HG03045 (cell line): ENCODE results near the gene SGK1.
"Not testable (repeated sequence)": the region's sequence is repeated elsewhere in the genome, so short reads cannot be mapped to it uniquely, and the experiment has no call there.

ENCODE experiments used
- ATAC-seq: cut with Tn5 transposase; IDR thresholded peaks from one replicate; pipeline ENCODE4 v1.9.1; 2021; ENCODE audit warnings: mild to moderate bottlenecking, moderate library complexity; ENCODE audit not compliant: unreplicated experiment

Gene SGK1

DNA sequence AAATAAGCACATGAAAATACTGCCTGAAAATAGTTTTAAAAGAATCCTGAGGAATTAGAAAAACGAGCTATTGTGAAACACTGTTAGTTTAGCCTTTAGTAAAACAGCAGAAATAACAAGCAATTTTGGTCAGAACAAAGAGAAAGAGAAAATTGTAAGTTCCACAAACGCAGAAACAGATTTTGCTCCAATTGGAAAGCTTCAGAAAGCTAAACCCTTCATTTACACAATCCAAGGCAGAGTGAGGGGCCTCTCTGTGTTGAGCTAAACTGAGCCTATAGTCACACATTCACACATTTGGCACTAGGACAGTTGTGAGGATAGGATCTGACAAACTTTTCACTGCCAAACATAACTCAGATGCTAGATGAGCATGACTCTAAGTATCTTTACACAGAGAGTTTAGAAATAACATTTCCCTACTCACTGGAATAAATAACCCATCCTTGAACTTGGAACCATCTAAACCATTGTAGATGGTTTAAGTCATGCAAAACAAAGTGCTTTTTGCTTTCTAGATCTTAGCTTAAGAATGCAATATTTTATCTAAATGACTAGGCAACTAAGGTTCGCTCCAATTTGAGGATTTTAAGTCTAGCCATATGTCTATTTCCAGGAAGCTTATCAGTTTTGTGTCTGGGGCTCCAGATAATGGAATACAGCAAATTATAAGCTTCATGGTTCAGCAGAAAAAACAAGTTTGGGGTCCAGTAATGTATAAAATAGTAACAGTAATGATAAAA is 122.6 kb downstream of the SGK1 start:
- no peak for ATAC-seq

- ATAC-seq: no peak
Measured at GRCh38 chr6:134193536-134194498, 124.1 kb downstream of the SGK1 start.

- ATAC-seq: not testable (repeated sequence)
Measured at GRCh38 chr6:134192609-134193008, 125.3 kb downstream of the SGK1 start.

- no peak for ATAC-seq
Measured at GRCh38 chr6:134190883-134191282, 127.0 kb downstream of the SGK1 start.

DNA sequence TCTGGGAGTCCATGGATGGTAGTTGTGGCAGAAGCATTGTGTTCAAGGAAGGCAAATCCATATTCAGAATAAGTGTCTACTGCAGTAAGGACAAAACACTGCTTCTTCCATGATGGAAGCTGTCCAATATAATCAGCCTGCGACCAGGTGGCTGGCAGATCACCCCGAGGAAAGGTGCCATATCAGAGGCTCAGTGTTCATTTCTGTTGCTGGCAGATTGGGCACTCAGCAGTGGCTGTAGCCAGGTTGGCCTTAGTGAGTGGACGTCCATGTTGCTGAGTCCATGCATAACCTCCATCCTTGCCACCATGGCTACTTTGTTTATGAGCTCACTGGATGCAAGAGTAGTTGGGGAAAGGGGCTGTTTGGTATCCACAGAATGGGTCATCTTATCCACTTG is 130.2 kb downstream of the SGK1 start:
- no peak for ATAC-seq

DNA sequence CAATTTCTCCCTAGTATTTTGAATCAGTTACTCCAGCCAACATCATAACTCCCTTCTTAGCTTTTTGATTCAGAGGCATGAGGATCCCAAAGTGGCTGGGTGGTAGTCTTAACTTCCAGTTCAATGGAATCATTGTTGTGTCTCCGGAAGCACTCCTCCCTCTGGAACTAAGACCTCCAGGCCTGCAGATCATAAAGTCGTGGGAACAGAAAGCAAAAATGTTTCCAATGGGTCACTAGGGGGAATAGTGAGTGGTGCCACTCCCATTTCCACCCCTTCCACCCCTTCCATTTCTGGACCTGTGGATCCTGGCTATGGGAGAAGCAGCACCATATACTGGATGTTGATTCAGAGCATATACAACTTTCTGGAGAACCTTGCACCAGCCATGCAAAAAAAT is 130.8 kb downstream of the SGK1 start:
- ATAC-seq: no peak

- ATAC-seq: no peak
Measured at GRCh38 chr6:134186355-134186754, 131.6 kb downstream of the SGK1 start.

GRCh38 chr6:134185277-134185676 is 132.6 kb downstream of the SGK1 start:
- ATAC-seq: no peak

GRCh38 chr6:134183844-134184243 is 134.1 kb downstream of the SGK1 start:
- ATAC-seq: no peak

GRCh38 chr6:134182528-134182927 is 135.4 kb downstream of the SGK1 start:
- ATAC-seq: no peak

DNA sequence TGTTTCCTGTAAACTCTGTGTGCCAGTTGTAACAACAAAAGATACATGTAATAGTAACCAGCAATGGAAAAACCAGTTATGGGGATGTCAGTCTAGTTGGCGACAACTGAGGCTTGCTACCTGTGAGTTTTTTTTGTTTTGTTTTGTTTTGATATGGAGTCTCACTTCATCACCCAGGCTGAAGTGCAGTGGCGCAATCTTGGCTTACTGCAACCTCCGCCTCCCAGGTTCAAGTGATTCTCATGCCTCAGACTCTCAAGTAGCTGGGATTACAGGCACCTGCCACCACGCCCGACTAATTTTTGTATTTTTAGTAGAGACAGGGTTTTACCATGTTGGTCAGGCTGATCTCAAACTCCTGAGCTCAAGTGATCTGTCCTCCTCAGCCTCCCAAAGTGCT is 136.2 kb downstream of the SGK1 start:
- ATAC-seq: not testable (repeated sequence)

GRCh38 chr6:134181251-134181650 is 136.7 kb downstream of the SGK1 start:
- not testable (repeated sequence) for ATAC-seq

DNA sequence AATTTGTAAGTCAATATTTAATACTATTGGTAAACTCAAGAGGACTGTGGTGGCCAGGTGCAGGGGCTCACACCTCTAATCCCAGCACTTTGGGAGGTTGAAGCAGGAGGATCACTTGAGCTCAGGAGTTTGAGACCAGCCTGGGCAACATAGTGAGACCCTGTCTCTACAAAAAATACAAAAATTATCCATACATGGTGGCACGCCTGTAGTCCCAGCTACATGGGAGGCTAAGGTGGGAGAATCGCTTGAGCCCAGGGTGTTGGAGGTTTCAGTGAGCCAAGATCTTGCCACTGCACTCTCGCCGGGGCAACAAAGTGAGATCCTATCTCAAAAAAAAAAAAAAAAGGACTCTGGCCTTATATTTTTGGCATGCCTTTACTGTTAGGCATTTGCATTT is 137.4 kb downstream of the SGK1 start:
- not testable (repeated sequence) for ATAC-seq

GRCh38 chr6:134178161-134179044 is 139.5 kb downstream of the SGK1 start:
- ATAC-seq: peak; percentile 27

GRCh38 chr6:134177753-134178160 is 140.2 kb downstream of the SGK1 start:
- no peak for ATAC-seq

DNA sequence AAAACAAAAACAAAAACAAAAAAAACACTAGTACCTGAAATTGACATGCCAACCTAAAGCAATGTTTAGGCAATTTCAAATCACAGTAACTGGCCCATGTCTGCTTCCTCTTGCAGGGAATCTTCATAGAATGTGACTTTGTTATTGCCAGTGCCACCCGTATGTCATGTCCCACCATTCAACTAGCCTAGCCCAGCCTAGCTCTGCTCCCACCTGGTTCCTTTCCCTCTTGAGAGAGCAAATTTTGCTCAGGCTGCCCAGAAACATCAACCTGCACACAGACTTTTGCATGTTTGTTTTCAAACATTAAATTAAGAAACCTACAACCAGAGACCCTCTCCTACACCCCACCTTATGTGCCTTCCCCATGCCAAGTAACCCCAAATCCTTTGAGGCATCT is 140.7 kb downstream of the SGK1 start:
- ATAC-seq: no peak

DNA sequence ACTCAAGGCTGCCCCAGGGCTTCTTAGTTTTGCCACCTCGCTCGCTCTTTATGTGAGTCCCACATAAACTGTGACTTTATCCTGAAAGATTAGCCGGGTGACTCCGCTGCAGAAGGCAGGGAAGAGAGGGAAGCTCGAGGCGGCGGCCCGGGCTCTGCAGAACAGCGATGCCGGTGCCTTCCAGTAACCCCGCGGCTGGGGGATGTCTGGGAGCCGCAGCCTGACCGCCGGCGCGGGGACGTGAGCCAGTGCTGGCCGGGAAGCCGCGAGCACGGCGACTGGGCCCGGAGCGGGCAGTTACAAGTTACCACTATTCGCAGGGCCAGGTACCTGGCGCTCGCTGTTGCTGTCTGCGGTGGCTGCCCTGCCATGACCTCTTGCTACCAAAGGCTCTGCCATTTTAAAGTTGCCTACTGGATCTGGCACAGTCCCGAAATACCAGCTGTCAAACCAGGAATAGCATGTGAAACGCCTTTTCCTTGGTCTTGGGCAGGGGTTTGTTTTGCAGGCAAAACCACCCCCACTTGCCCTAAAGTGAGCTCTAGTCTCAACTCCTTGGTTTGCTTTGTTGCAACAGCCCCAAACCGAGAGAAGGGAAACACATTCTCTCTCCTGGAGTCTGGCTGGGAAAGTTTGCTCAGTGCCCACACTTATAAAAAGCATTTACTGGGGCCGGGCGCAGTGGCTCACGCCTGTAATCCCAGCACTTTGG is 141.5 kb downstream of the SGK1 start:
- ATAC-seq: no peak

DNA sequence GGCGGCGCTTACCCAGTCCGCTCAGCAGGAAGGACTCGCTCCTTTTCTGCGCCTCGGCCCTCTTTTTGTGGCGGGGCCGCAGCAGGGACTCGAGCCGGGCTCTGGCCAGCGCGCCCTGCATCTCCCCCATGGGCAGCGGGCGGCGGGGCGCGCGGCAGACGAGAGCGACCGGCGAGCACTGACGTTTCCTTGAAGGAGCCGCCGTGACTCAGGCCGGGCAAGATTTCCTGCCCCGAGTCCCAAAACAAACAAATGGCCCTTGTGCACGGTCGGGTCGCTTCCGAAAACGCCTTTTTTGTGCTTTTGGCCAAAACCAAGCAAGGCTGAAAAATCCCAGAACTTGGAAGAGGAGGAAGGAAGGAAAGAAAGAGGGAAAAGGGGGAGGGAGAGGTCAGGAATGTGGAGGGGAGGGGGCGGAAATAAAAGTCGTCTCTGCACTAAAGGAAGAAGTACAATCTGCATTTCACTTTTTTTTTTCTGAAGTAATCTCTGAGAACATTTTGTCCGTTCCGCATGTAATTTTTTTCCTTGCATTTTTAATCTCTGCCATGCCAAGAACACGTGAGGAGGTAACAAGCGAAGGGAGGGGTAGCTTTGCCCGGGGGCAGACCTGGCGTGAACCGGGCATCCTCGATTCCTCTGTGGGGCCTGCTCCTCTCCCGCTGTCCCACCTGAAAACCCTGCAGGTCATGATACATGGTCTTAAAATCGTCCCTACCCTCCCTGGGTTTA is 142.2 kb downstream of the SGK1 start:
- ATAC-seq: peak; percentile 15

GRCh38 chr6:134174672-134175531 is 143.0 kb downstream of the SGK1 start:
- ATAC-seq: peak; percentile 76
